Vagina (tissue), 2 donors: Measurements from ENCODE around the gene STK39. TPM values are rescaled to one million over a fixed set of nuclear protein-coding genes. Genes with fewer than 3 reads are reported as not detected.

Experiments
- DNase-seq, 2 donors: peaks; one replicate each; pipeline ENCODE4 v3.0.0-alpha.2; 2017; ENCODE audit errors: extremely low spot score in 2 of 2
- H3K27ac ChIP-seq: fragments of 200-600 bp; sonication (generic); one replicate; pipeline ENCODE4 v1.5.1; 2019
- H3K27me3 ChIP-seq: fragments of 200-600 bp; sonication (generic); one replicate; pipeline ENCODE4 v1.5.1; 2019
- H3K36me3 ChIP-seq, 2 donors: fragments of 200-600 bp; sonication (generic); one replicate each; pipeline ENCODE4 v1.5.1; 2017 to 2019
- H3K4me1 ChIP-seq: fragments of 200-600 bp; sonication (generic); one replicate; pipeline ENCODE4 v1.5.1; 2019
- H3K4me3 ChIP-seq, 2 donors: fragments of 200-600 bp; sonication (generic); 1 replicate in 1 of 2; 2 replicates in 1 of 2; pipeline ENCODE4 v1.5.1; 2016 to 2019
- H3K9me3 ChIP-seq: fragments of 200-600 bp; sonication (generic); one replicate; pipeline ENCODE4 v1.5.1; 2019
- CTCF ChIP-seq, 3 experiments: fragments of 450-650 bp in 2 of 3; fragments of 200-600 bp in 1 of 3; sonication (generic) in 1 of 3; IDR thresholded peaks; one replicate each; pipeline ENCODE4 v1.5.1; 2017 to 2019; ENCODE audit warnings: antibody characterized with exemption in 3 of 3, mild to moderate bottlenecking in 2 of 3, moderate library complexity in 2 of 3
- POLR2A ChIP-seq, 2 donors: fragments of 450-650 bp; IDR thresholded peaks; one replicate each; pipeline ENCODE4 v1.6.1; 2017; ENCODE audit warnings: antibody characterized with exemption in 2 of 2, mild to moderate bottlenecking in 2 of 2, moderate library complexity in 2 of 2
- POLR2AphosphoS5 ChIP-seq, 2 donors: sonication (generic); formaldehyde crosslinking; IDR thresholded peaks; one replicate each; pipeline ENCODE4 v1.9.0; 2017; ENCODE audit warnings: antibody characterized with exemption in 2 of 2, mild to moderate bottlenecking in 2 of 2, low read depth in 1 of 2; ENCODE audit not compliant: insufficient read depth in 1 of 2
- intact Hi-C: fragments of 100-400 bp; cut with DNase I; formaldehyde crosslinking; loops from one replicate; pipeline ENCODE4 v1.15.1; 2023
- total RNA-seq: library from RNA; depleted of rRNA; stranded (reverse); fragments of >200 nt; gene quantifications from one replicate; pipeline ENCODE4 v1.2.3, GENCODE V29; 2016

The STK39 gene
- total RNA-seq, 1 donor from 2014 or later, result 15.5 TPM

- intact Hi-C loops, result no loop called here
- Histone ChIP-seq H3K4me1 (no peaks in the 10 kb centered on the region), H3K27me3 (no peaks in the 10 kb centered on the region), H3K27ac (no peak overlapping the region), H3K4me3 (no peak overlapping the region), H3K36me3 (peaks cover 0 to 5% of the 10 kb centered on the region in 2 donors), H3K9me3 (no peaks in the 10 kb centered on the region)
- no peak for DNase-seq
- TF ChIP-seq CTCF (IDR thresholded peaks at IDR 0.05) (no peak), POLR2AphosphoS5 (IDR thresholded peaks at IDR 0.05; ENCODE audit: insufficient read depth in 1 of 2, low read depth in 1 of 2) (no peak), POLR2A (IDR thresholded peaks at IDR 0.05) (no peak)
Observed at GRCh38 chr2:168231609-168232241, 15.7 kb downstream of the STK39 start.

GRCh38 chr2:168230389-168230788 lies 17.0 kb downstream of the STK39 start:
- H3K9me3 ChIP-seq, result no peaks in the 10 kb centered on the region
- no peaks in the 10 kb centered on the region for H3K4me1 ChIP-seq
- H3K27me3 ChIP-seq, result no peaks in the 10 kb centered on the region
- no peak for TF ChIP-seq CTCF (IDR thresholded peaks at IDR 0.05)
- TF ChIP-seq POLR2AphosphoS5 (IDR thresholded peaks at IDR 0.05; ENCODE audit: insufficient read depth in 1 of 2, low read depth in 1 of 2), result no peak
- TF ChIP-seq POLR2A (IDR thresholded peaks at IDR 0.05), result no peak
- DNase-seq, result no peak
- intact Hi-C loops, result no loop called here
- H3K4me3 ChIP-seq, result no peak overlapping the region
- no peak overlapping the region for H3K27ac ChIP-seq
- peaks cover 0 to 5% of the 10 kb centered on the region in 2 donors for H3K36me3 ChIP-seq

- no peak overlapping the region for H3K4me3 ChIP-seq
- H3K9me3 ChIP-seq, result no peaks in the 10 kb centered on the region
- intact Hi-C loops, result no loop called here
- no peak for DNase-seq
- no peaks in the 10 kb centered on the region for H3K36me3 ChIP-seq
- H3K4me1 ChIP-seq, result peaks cover 8% of the 10 kb centered on the region
- no peak for TF ChIP-seq POLR2A (IDR thresholded peaks at IDR 0.05)
- no peak for TF ChIP-seq CTCF (IDR thresholded peaks at IDR 0.05)
- TF ChIP-seq POLR2AphosphoS5 (IDR thresholded peaks at IDR 0.05; ENCODE audit: insufficient read depth in 1 of 2, low read depth in 1 of 2), result no peak
- H3K27me3 ChIP-seq, result no peaks in the 10 kb centered on the region
- no peak overlapping the region for H3K27ac ChIP-seq
Observed at GRCh38 chr2:168224346-168224745, 23.0 kb downstream of the STK39 start.

GRCh38 chr2:168222088-168222487 lies 25.3 kb downstream of the STK39 start:
- no peak for DNase-seq
- no peaks in the 10 kb centered on the region for H3K27me3 ChIP-seq
- no peak overlapping the region for H3K27ac ChIP-seq
- H3K36me3 ChIP-seq, result no peaks in the 10 kb centered on the region
- no peak overlapping the region for H3K4me3 ChIP-seq
- intact Hi-C loops, result no loop called here
- H3K9me3 ChIP-seq, result no peaks in the 10 kb centered on the region
- TF ChIP-seq POLR2A (IDR thresholded peaks at IDR 0.05) (no peak), POLR2AphosphoS5 (IDR thresholded peaks at IDR 0.05; ENCODE audit: insufficient read depth in 1 of 2, low read depth in 1 of 2) (no peak), CTCF (IDR thresholded peaks at IDR 0.05) (no peak)
- peaks cover 8% of the 10 kb centered on the region for H3K4me1 ChIP-seq

- H3K4me3 ChIP-seq, result no peak overlapping the region
- no peak for DNase-seq
- H3K36me3 ChIP-seq, result no peaks in the 10 kb centered on the region
- intact Hi-C loops, result no loop called here
- no peaks in the 10 kb centered on the region for H3K9me3 ChIP-seq
- H3K27ac ChIP-seq, result no peak overlapping the region
- peaks cover 8% of the 10 kb centered on the region for H3K4me1 ChIP-seq
- TF ChIP-seq CTCF (IDR thresholded peaks at IDR 0.05), result no peak
- TF ChIP-seq POLR2A (IDR thresholded peaks at IDR 0.05), result no peak
- TF ChIP-seq POLR2AphosphoS5 (IDR thresholded peaks at IDR 0.05; ENCODE audit: insufficient read depth in 1 of 2, low read depth in 1 of 2), result no peak
- H3K27me3 ChIP-seq, result no peaks in the 10 kb centered on the region
Observed at GRCh38 chr2:168220965-168221819, 26.2 kb downstream of the STK39 start.
